Astrocyte of the cerebellum (primary cell): Measurements from ENCODE around the gene ZXDC.

Experiments used
- DNase-seq: peaks from one replicate; pipeline ENCODE4 v3.0.0-alpha.2; 2011; ENCODE audit warnings: low read depth
- H3K4me3 ChIP-seq: 2 replicates; pipeline ENCODE4 v1.5.1; 2011; ENCODE audit warnings: mild to moderate bottlenecking, low read depth, low read length, moderate library complexity
- CTCF ChIP-seq: IDR thresholded peaks from 2 replicates; pipeline ENCODE4 v1.5.1; 2012; ENCODE audit warnings: low read length, low read depth, moderate library complexity, mild to moderate bottlenecking; ENCODE audit errors: missing control alignments
- in situ Hi-C: cut with HindIII; loops from 2 replicates; pipeline ENCODE4 v1.10.0; 2017; ENCODE audit warnings: low sequenced_read_pairs

Gene ZXDC

GRCh38 chr3:126395846-126396513 is 79.7 kb downstream of the ZXDC start:
- in situ Hi-C loops = no loop called here

DNA sequence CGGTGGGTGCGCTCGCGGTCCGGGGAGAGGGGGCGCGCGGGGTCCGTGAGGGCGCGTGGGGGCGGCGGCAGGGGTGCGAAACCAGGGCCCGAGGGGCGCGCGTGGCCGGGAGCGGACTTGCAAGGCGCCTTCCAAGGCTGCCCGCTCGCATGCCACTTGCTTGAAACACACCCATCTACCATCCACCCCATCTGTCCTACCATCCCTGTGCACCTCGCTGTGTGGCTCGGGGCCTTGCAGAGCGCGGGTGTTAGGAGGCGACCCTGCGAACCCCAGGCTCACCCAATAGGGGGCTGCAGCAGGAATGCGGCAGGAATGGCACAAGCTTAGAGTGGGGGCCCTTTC is 80.7 kb downstream of the ZXDC start:
- no peak for DNase-seq
- peak overlapping the region; percentile 9 for H3K4me3 ChIP-seq
- TF ChIP-seq CTCF = no peak
- in situ Hi-C loops = no loop called here

More at GRCh38 chr3:126395846-126396513, 79.7 kb downstream of the ZXDC start:
- no peak for TF ChIP-seq CTCF
- H3K4me3 ChIP-seq = no peak overlapping the region
- DNase-seq = no peak

DNA sequence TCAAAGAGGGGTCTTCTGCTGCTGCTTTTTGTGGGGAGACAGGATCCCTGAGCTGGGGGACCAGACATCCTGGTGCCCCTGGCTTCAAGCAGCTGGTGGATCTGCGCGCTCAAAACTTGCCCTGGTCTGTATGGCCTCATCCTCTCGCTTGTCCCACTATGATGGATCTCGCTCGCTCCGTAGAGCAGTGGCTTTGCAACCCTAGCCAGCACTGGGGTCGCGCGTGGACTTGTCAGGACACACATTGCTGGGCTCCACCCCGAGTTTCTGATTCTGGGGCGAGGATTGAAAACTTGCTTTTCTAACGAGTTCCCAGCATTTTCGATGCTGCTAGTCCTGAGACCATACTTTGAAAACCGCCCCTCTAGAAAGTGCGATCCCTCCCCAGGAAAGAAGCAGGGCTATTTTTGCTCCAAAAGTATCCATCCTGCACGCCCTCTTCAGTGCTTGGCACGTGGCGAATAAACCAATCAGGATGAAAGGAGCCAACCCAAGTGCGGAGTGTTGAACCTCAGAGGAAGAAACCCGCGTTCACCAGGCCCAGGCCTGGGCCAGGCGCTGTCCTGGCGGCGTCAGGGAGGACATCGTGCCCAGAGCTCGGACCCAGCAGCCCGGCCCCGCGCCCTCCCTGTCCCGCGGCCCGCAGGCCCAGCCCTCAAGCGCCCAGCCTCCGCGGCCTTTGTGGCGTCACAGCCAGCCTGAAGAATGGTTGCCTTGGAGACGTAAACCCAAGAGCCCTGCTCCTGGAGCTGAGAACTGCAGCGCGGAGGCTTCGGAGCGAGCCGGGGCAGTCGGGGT is 81.3 kb downstream of the ZXDC start, which contains the start of gene CFAP100:
Gene CFAP100 (plus strand): TSS at position 731 of the 798 bp plus-strand sequence. CDS start 1,092 bp downstream, outside the sequence.
- H3K4me3 ChIP-seq = peak within 1 kb of the TSS; percentile 9
- in situ Hi-C loops = no loop called here
- no peak for TF ChIP-seq CTCF
- DNase-seq = no peak

DNA sequence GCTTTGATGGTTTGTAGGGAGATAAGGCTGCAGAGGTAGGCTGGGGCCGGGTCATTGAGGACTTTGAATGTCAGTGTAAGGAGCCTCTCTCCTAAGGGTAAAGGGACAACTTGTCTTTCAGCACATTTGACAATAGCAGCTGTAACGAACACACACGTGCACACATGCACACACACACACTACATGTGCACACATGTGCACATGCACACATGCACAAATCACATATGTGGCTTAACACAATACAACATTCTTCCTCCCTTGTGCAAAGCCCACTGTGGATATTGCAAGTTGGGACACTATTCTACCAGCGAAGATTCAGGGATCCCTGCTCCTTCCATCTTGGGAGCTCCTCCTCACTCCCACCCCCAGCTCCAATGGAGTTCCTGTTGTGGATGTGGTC is 82.1 kb downstream of the ZXDC start:
- DNase-seq = no peak
- no peak for TF ChIP-seq CTCF
- in situ Hi-C loops = no loop called here
- no peak overlapping the region for H3K4me3 ChIP-seq

GRCh38 chr3:126392246-126392645 is 83.4 kb downstream of the ZXDC start:
- in situ Hi-C loops = no loop called here
- H3K4me3 ChIP-seq = no peak overlapping the region
- TF ChIP-seq CTCF = no peak
- no peak for DNase-seq

DNA sequence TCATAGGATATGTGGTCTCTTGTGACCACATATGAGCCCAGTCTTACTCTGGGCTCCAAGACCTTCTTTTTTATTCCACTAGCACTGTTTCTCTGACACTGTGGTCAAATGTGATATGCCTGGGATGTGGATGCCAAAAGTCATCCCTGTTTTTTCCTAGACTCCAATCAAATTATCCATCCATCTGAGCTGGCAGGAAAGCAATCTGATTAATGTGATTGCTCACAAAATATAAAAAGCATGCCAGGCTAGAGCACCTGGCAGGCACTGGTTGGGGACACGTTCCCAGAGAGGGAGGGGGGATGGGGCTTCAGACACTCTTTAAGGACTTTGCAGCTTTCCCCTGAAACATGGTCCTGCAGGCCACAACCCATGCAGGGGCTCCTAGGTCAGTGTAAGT is 84.1 kb downstream of the ZXDC start:
- in situ Hi-C loops = no loop called here
- DNase-seq = no peak
- no peak overlapping the region for H3K4me3 ChIP-seq
- no peak for TF ChIP-seq CTCF
